HepG2 (cell line): Measurements from ENCODE around the gene MRPS34. TPM values are rescaled to one million over a fixed set of nuclear protein-coding genes. Genes with fewer than 3 reads are reported as not detected.
A peak's percentile ranks its signal among the peaks of the same experiment; 100 is the strongest.

Source experiments
- AGO2 ChIP-seq: fragments of 200-400 bp; formaldehyde crosslinking; optimal IDR thresholded peaks from 2 replicates; pipeline ENCODE3; 2017; ENCODE audit warnings: mild to moderate bottlenecking, low read depth, low read length, moderate library complexity
- ETV6 ChIP-seq: sonication (generic); formaldehyde crosslinking; conservative IDR thresholded peaks from 2 replicates; pipeline ENCODE4 v1.4.0; 2020; ENCODE audit warnings: missing genetic modification reagents
- HDAC1 ChIP-seq: sonication (generic); formaldehyde crosslinking; IDR thresholded peaks from 2 replicates; pipeline ENCODE4 v1.5.1; 2020; ENCODE audit warnings: mild to moderate bottlenecking, missing genetic modification reagents
- HES4 ChIP-seq: sonication (generic); formaldehyde crosslinking; IDR thresholded peaks from 2 replicates; pipeline ENCODE4 v1.9.0; 2021; ENCODE audit warnings: mild to moderate bottlenecking, missing genetic modification reagents, borderline replicate concordance
- MZF1 ChIP-seq: sonication (generic); formaldehyde crosslinking; IDR thresholded peaks from 2 replicates; pipeline ENCODE4 v1.8.1; 2023; ENCODE audit warnings: mild to moderate bottlenecking, missing genetic modification reagents, borderline replicate concordance
- NCOA1 ChIP-seq: sonication (generic); formaldehyde crosslinking; IDR thresholded peaks from 2 replicates; pipeline ENCODE4 v1.9.0; 2021; ENCODE audit warnings: missing genetic modification reagents
- NFKB2 ChIP-seq: sonication (generic); formaldehyde crosslinking; IDR thresholded peaks from 2 replicates; pipeline ENCODE4 v1.4.0; 2020; ENCODE audit warnings: missing genetic modification reagents, borderline replicate concordance
- PHF5A ChIP-seq: IDR thresholded peaks from one replicate; pipeline ENCODE4 v1.6.1; 2018; ENCODE audit warnings: low read depth, missing genetic modification reagents; ENCODE audit not compliant: unreplicated experiment
- SALL1 ChIP-seq: sonication (generic); formaldehyde crosslinking; IDR thresholded peaks from 2 replicates; pipeline ENCODE4 v1.8.0; 2022; ENCODE audit warnings: mild to moderate bottlenecking, missing genetic modification reagents
- SOX6 ChIP-seq, 2 experiments: fragments of 450-650 bp in 1 of 2; sonication (generic) in 1 of 2; formaldehyde crosslinking in 1 of 2; IDR thresholded peaks; 2 replicates each; pipeline versions ENCODE4 v1.4.0 to v1.6.1; 2017 to 2020; ENCODE audit warnings: antibody characterized with exemption in 1 of 2, mild to moderate bottlenecking in 1 of 2, missing genetic modification reagents in 1 of 2
- TRIM24 ChIP-seq: sonication (generic); formaldehyde crosslinking; IDR thresholded peaks from 2 replicates; pipeline ENCODE4 v1.8.0; 2022; ENCODE audit warnings: mild to moderate bottlenecking, missing genetic modification reagents
- ZNF274 ChIP-seq: sonication (generic); formaldehyde crosslinking; IDR thresholded peaks from 2 replicates; pipeline ENCODE4 v1.5.1; 2020; ENCODE audit warnings: mild to moderate bottlenecking, missing genetic modification reagents
- ZNF33B ChIP-seq: sonication (generic); formaldehyde crosslinking; IDR thresholded peaks from 2 replicates; pipeline ENCODE4 v1.5.1; 2020; ENCODE audit warnings: mild to moderate bottlenecking, missing genetic modification reagents
- ZNF564 ChIP-seq: sonication (generic); formaldehyde crosslinking; IDR thresholded peaks from 2 replicates; pipeline ENCODE4 v1.8.1; 2023; ENCODE audit warnings: mild to moderate bottlenecking, missing genetic modification reagents
- ZNF598 ChIP-seq: sonication (generic); formaldehyde crosslinking; IDR thresholded peaks from 2 replicates; pipeline ENCODE4 v1.5.1; 2020; ENCODE audit warnings: mild to moderate bottlenecking, missing genetic modification reagents, borderline replicate concordance
- ZNF616 ChIP-seq: sonication (generic); formaldehyde crosslinking; IDR thresholded peaks from 2 replicates; pipeline ENCODE4 v1.5.0; 2020; ENCODE audit warnings: low read depth, mild to moderate bottlenecking, missing genetic modification reagents
- ZNF670 ChIP-seq: sonication (generic); formaldehyde crosslinking; IDR thresholded peaks from 2 replicates; pipeline ENCODE4 v1.8.0; 2022; ENCODE audit warnings: mild to moderate bottlenecking, missing genetic modification reagents, borderline replicate concordance
- polyA plus RNA-seq, 8 experiments: library from polyadenylated mRNA; depleted of rRNA in 3 of 8; stranded (reverse) in 7 of 8; unstranded in 1 of 8; fragments of >200 nt; fragmentation: Illumina TruSeq in 4 of 8; extraction: Trizol in 4 of 8; gene quantifications; 2 replicates each; pipeline versions ENCODE4 v1.2.1 to v1.2.3, GENCODE V29; 2011 to 2016; ENCODE audit warnings: low read depth in 4 of 8, missing spikeins in 1 of 8, mixed read lengths in 1 of 8; ENCODE audit not compliant: insufficient read depth in 1 of 8
- total RNA-seq, 5 experiments: library from RNA; depleted of rRNA; stranded (reverse); fragments of >200 nt; fragmentation: Illumina TruSeq; extraction: Trizol; gene quantifications; 2 replicates each; pipeline ENCODE4 v1.2.3, GENCODE V29; 2016; ENCODE audit warnings: low read depth in 1 of 5
- TF ChIP-seq, protein P1 (sequence below): sonication (generic); formaldehyde crosslinking; IDR thresholded peaks from 2 replicates; pipeline ENCODE4 v1.8.0; 2022; ENCODE audit warnings: mild to moderate bottlenecking, missing genetic modification reagents, moderate library complexity
- TF ChIP-seq, protein P2 (sequence below): sonication (generic); formaldehyde crosslinking; IDR thresholded peaks from 2 replicates; pipeline ENCODE4 v1.9.0; 2021; ENCODE audit warnings: missing genetic modification reagents, borderline replicate concordance
- TF ChIP-seq, protein P3 (sequence below): sonication (generic); formaldehyde crosslinking; IDR thresholded peaks from 2 replicates; pipeline ENCODE4 v1.5.0; 2020; ENCODE audit warnings: mild to moderate bottlenecking, missing genetic modification reagents, moderate library complexity
- TF ChIP-seq, protein P4 (sequence below): sonication (generic); formaldehyde crosslinking; IDR thresholded peaks from 2 replicates; pipeline ENCODE4 v1.5.0; 2020; ENCODE audit warnings: missing genetic modification reagents

Gene MRPS34
- total and polyA plus RNA-seq, 2 of the 13 experiments (the other 11 are each of a cell fraction or from before 2014, with no cell fraction given) = 63.5 to 131 TPM

DNA sequence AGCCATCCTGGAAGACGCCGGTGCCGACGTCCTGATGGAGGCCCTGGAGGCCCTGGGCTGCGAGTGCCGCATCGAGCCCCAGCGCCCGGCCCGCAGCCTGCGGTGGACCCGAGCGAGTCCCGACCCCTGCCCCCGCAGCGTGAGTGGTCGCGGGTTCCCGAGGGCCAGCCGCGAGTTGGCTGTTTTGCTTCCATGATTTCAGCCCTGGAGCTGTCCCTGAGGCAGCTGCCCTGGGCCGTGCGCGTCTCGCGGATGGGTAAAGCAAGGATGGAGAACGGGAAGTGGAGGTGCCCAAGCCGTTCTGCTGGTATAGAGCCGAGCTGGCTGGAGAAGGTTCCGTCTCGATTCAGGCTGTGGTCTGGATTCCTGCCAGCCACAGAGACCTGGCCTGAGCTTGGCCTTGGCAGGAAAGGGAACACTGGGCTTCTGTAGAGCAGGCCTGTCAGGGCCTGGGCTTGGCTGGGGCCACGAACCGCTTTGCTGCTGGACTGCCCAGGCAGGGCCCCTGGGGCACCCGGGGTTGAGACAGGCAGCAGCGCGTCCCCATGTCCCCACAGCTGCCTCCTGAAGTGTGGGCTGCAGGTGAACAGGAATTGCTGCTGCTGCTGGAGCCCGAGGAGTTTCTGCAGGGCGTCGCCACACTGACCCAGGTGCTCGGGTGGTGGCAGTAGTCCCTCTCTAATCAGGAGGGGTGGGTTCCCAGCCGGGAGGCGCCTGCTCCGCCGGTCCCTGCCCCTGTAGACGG, 941 bp upstream of the MRPS34 start (continued):
- TF ChIP-seq HDAC1 (CRISPR knock-in tag) = peak; percentile 8; the same call in 1 of the 2 replicates
- no peak for TF ChIP-seq MZF1
- TF ChIP-seq ZNF598 (CRISPR knock-in tag) = peak; percentile 54; the same call in 1 of the 2 replicates
- TF ChIP-seq ETV6 (CRISPR knock-in tag) = no peak
- no peak for TF ChIP-seq ZNF33B (CRISPR knock-in tag)
- TF ChIP-seq ZNF274 (CRISPR knock-in tag) = 0 out of 2 replicates have a peak, but pooled peaks have one; percentile 28
- no peak for TF ChIP-seq SALL1 (CRISPR knock-in tag)
- 0 out of 2 replicates have a peak, but pooled peaks have one; percentile 53 for TF ChIP-seq TRIM24 (CRISPR knock-in tag)
- TF ChIP-seq PHF5A (CRISPR knock-in tag) = no peak
- TF ChIP-seq, protein P1, sequence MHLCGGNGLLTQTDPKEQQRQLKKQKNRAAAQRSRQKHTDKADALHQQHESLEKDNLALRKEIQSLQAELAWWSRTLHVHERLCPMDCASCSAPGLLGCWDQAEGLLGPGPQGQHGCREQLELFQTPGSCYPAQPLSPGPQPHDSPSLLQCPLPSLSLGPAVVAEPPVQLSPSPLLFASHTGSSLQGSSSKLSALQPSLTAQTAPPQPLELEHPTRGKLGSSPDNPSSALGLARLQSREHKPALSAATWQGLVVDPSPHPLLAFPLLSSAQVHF (CRISPR knock-in tag) = no peak
- no peak for TF ChIP-seq ZNF564
- TF ChIP-seq AGO2 = peak; percentile 7
- peak; percentile 55; the same call in 1 of the 2 replicates for TF ChIP-seq HES4
- 0 out of 2 replicates have a peak, but pooled peaks have one; percentile 3 for TF ChIP-seq NFKB2 (CRISPR knock-in tag)
- TF ChIP-seq, protein P2, sequence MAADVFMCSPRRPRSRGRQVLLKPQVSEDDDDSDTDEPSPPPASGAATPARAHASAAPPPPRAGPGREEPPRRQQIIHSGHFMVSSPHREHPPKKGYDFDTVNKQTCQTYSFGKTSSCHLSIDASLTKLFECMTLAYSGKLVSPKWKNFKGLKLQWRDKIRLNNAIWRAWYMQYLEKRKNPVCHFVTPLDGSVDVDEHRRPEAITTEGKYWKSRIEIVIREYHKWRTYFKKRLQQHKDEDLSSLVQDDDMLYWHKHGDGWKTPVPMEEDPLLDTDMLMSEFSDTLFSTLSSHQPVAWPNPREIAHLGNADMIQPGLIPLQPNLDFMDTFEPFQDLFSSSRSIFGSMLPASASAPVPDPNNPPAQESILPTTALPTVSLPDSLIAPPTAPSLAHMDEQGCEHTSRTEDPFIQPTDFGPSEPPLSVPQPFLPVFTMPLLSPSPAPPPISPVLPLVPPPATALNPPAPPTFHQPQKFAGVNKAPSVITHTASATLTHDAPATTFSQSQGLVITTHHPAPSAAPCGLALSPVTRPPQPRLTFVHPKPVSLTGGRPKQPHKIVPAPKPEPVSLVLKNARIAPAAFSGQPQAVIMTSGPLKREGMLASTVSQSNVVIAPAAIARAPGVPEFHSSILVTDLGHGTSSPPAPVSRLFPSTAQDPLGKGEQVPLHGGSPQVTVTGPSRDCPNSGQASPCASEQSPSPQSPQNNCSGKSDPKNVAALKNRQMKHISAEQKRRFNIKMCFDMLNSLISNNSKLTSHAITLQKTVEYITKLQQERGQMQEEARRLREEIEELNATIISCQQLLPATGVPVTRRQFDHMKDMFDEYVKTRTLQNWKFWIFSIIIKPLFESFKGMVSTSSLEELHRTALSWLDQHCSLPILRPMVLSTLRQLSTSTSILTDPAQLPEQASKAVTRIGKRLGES (CRISPR knock-in tag) = no peak
- TF ChIP-seq, protein P3, sequence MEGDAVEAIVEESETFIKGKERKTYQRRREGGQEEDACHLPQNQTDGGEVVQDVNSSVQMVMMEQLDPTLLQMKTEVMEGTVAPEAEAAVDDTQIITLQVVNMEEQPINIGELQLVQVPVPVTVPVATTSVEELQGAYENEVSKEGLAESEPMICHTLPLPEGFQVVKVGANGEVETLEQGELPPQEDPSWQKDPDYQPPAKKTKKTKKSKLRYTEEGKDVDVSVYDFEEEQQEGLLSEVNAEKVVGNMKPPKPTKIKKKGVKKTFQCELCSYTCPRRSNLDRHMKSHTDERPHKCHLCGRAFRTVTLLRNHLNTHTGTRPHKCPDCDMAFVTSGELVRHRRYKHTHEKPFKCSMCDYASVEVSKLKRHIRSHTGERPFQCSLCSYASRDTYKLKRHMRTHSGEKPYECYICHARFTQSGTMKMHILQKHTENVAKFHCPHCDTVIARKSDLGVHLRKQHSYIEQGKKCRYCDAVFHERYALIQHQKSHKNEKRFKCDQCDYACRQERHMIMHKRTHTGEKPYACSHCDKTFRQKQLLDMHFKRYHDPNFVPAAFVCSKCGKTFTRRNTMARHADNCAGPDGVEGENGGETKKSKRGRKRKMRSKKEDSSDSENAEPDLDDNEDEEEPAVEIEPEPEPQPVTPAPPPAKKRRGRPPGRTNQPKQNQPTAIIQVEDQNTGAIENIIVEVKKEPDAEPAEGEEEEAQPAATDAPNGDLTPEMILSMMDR = peak; percentile 27
- TF ChIP-seq, protein P4, sequence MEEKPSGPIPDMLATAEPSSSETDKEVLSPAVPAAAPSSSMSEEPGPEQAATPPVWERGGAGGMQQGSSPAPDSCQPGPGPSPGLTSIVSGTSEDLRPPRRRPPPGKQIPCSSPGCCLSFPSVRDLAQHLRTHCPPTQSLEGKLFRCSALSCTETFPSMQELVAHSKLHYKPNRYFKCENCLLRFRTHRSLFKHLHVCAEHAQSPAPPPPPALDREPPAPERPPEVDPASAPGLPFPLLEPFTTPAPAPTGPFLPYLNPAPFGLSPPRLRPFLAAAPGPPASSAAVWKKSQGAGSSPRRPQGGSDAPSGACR (CRISPR knock-in tag) = no peak
- 0 out of 2 replicates have a peak, but pooled peaks have one; percentile 9 for TF ChIP-seq NCOA1 (CRISPR knock-in tag)
- TF ChIP-seq SOX6 (IDR thresholded peaks at IDR 0.05) = no peak
- peak; percentile 6; the same call in 1 of the 2 replicates for TF ChIP-seq SOX6 (CRISPR knock-in tag; IDR thresholded peaks at IDR 0.05)
- TF ChIP-seq ZNF616 (CRISPR knock-in tag) = no peak
- 0 out of 2 replicates have a peak, but pooled peaks have one; percentile 6 for TF ChIP-seq ZNF670 (CRISPR knock-in tag)
